Tibial nerve (tissue), 3 donors: Measurements from ENCODE around the gene PROX1.

Experiments used
- CTCF ChIP-seq, 5 experiments: fragments of 200-600 bp in 3 of 5; fragments of 450-650 bp in 2 of 5; sonication (generic) in 3 of 5; IDR thresholded peaks; one replicate each; pipeline ENCODE4 v1.5.1; 2016 to 2019; ENCODE audit warnings: antibody characterized with exemption in 5 of 5, mild to moderate bottlenecking in 3 of 5, moderate library complexity in 2 of 5
- POLR2A ChIP-seq, 2 donors: fragments of 450-650 bp; IDR thresholded peaks; one replicate each; pipeline ENCODE4 v1.6.1; 2017; ENCODE audit warnings: antibody characterized with exemption in 2 of 2, mild to moderate bottlenecking in 2 of 2, moderate library complexity in 2 of 2

- TF ChIP-seq POLR2A (IDR thresholded peaks at IDR 0.05) = no peak
- TF ChIP-seq CTCF (IDR thresholded peaks at IDR 0.05) = no peak
These were observed 56.9 kb downstream of the PROX1 start for GRCh38 chr1:214044438-214045214.
